ENCODE results near the gene KCMF1. TPM values are rescaled to one million over a fixed set of nuclear protein-coding genes. Genes with fewer than 3 reads are reported as not detected.

KCMF1 gene
- total and polyA plus RNA-seq, 2 of the 13 experiments (the other 11 are each of a cell fraction or from before 2014, with no cell fraction given) = 62.1 to 116 TPM

DNA sequence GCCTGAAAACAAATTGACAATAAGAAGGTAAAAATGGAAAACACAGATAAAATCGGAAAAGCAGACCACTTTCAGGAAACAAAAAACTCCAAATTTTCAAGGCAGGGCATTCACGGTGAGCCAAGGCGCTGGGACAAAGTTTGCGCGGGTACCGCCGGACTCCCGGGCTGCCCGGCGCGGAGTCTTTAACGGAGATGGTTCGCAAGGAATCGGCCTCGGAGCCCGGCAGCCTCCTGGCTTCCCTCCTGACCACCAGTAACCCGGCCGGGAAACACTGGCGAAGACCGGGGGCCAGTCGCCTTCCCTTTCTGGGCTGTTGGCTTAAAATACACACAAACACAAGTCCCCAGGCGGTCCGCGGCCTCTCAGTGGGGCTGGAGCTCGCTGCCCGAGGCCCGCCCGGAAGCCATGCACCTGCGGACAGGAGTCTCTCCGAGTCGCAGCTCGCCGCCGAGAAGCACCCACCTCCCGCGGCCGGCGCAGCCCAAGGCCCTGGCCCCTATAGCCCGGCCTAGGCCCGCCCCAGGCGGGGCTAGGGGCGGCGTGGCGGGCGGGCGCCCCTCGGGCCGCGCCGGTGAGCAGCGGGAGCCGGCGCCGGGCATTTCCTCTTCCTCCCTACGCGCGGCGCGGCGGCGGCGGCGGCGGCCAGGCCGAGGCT lies 622 bp upstream of the KCMF1 start (continued):
- TF ChIP-seq ZFP91 (CRISPR knock-in tag; IDR thresholded peaks at IDR 0.05; ENCODE audit: borderline replicate concordance) (peak; percentile 70; the same call in 1 of the 2 replicates), GPN1 (CRISPR knock-in tag; IDR thresholded peaks at IDR 0.05; ENCODE audit: borderline replicate concordance) (peak; percentile 88; the same call in 1 of the 2 replicates), ZFX (CRISPR knock-in tag; IDR thresholded peaks at IDR 0.05; ENCODE audit: low read depth) (peak; percentile 83), KLF12 (CRISPR knock-in tag; IDR thresholded peaks at IDR 0.05; ENCODE audit: borderline replicate concordance) (no peak), NFKB2 (CRISPR knock-in tag; IDR thresholded peaks at IDR 0.05; ENCODE audit: borderline replicate concordance) (peak; percentile 71; the same call in 1 of the 2 replicates), ZSCAN5A (CRISPR knock-in tag; IDR thresholded peaks at IDR 0.05; ENCODE audit: borderline replicate concordance) (no peak), MXD4 (CRISPR knock-in tag; IDR thresholded peaks at IDR 0.05) (peak; percentile 46; the same call in 1 of the 2 replicates), ZNF362 (CRISPR knock-in tag; IDR thresholded peaks at IDR 0.05; ENCODE audit: borderline replicate concordance) (no peak; the same call in 1 of the 2 replicates), TMF1 (CRISPR knock-in tag; IDR thresholded peaks at IDR 0.05; ENCODE audit: low read depth) (peak; percentile 81; the same call in 1 of the 2 replicates), SALL1 (CRISPR knock-in tag; IDR thresholded peaks at IDR 0.05) (peak; percentile 56)
- TF ChIP-seq, protein P1, sequence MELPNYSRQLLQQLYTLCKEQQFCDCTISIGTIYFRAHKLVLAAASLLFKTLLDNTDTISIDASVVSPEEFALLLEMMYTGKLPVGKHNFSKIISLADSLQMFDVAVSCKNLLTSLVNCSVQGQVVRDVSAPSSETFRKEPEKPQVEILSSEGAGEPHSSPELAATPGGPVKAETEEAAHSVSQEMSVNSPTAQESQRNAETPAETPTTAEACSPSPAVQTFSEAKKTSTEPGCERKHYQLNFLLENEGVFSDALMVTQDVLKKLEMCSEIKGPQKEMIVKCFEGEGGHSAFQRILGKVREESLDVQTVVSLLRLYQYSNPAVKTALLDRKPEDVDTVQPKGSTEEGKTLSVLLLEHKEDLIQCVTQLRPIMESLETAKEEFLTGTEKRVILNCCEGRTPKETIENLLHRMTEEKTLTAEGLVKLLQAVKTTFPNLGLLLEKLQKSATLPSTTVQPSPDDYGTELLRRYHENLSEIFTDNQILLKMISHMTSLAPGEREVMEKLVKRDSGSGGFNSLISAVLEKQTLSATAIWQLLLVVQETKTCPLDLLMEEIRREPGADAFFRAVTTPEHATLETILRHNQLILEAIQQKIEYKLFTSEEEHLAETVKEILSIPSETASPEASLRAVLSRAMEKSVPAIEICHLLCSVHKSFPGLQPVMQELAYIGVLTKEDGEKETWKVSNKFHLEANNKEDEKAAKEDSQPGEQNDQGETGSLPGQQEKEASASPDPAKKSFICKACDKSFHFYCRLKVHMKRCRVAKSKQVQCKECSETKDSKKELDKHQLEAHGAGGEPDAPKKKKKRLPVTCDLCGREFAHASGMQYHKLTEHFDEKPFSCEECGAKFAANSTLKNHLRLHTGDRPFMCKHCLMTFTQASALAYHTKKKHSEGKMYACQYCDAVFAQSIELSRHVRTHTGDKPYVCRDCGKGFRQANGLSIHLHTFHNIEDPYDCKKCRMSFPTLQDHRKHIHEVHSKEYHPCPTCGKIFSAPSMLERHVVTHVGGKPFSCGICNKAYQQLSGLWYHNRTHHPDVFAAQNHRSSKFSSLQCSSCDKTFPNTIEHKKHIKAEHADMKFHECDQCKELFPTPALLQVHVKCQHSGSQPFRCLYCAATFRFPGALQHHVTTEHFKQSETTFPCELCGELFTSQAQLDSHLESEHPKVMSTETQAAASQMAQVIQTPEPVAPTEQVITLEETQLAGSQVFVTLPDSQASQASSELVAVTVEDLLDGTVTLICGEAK (IDR thresholded peaks at IDR 0.05) = no peak
- TF ChIP-seq, protein P1 (CRISPR knock-in tag; IDR thresholded peaks at IDR 0.05) = peak; percentile 54; the same call in 1 of the 2 replicates
